ENCODE data around the gene RAC2.

Gene RAC2

DNA sequence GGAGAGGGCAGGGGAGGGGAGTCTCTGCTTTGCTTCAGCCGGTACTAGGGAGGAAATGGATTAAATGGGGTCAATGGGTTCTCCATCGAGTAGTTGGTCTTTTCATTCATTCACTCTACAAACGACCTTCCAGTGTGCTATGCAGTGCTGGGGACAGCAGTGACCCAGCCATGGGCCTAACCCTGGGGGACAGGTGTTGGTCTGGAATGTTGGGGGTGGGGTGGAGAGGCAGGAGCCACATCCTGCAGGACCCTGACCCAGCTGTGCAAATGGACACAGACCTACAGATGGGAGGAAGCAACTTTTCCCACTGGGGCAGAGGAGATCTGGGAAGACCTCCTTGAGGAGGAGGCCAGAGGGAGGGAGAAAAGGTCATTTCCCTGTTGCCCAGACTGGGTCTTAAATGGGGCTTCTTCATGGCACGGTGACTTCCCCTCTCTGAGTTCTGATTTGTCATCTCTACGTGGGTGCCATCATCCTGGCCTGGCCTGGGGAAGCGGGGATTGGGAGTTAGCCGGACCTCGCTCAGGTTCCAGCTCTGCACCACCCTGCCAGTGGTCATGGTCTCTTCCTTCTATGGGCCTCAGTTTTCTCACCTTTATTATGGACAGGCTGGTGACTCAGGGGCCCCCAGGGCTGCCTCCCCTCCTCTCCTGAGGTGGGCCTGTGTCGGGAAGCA, 40.2 kb upstream of the RAC2 start:
- DNase-seq: no peak
- no peaks in the 10 kb centered on the region for H3K36me3 ChIP-seq
- intact Hi-C loops (cut with DNase I; ENCODE audit: low total_unique reads): no loop called here
- TF ChIP-seq, protein P1, sequence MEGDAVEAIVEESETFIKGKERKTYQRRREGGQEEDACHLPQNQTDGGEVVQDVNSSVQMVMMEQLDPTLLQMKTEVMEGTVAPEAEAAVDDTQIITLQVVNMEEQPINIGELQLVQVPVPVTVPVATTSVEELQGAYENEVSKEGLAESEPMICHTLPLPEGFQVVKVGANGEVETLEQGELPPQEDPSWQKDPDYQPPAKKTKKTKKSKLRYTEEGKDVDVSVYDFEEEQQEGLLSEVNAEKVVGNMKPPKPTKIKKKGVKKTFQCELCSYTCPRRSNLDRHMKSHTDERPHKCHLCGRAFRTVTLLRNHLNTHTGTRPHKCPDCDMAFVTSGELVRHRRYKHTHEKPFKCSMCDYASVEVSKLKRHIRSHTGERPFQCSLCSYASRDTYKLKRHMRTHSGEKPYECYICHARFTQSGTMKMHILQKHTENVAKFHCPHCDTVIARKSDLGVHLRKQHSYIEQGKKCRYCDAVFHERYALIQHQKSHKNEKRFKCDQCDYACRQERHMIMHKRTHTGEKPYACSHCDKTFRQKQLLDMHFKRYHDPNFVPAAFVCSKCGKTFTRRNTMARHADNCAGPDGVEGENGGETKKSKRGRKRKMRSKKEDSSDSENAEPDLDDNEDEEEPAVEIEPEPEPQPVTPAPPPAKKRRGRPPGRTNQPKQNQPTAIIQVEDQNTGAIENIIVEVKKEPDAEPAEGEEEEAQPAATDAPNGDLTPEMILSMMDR (IDR thresholded peaks at IDR 0.05): no peak
- no peaks in the 10 kb centered on the region for H3K9me3 ChIP-seq
- no peak overlapping the region for H3K27ac ChIP-seq
- H3K4me3 ChIP-seq: peak overlapping the region; percentile 29 to 35
- no peaks in the 10 kb centered on the region for H3K4me1 ChIP-seq
- H3K27me3 ChIP-seq: peaks cover 0 to 74% of the 10 kb centered on the region in 2 donors

DNA sequence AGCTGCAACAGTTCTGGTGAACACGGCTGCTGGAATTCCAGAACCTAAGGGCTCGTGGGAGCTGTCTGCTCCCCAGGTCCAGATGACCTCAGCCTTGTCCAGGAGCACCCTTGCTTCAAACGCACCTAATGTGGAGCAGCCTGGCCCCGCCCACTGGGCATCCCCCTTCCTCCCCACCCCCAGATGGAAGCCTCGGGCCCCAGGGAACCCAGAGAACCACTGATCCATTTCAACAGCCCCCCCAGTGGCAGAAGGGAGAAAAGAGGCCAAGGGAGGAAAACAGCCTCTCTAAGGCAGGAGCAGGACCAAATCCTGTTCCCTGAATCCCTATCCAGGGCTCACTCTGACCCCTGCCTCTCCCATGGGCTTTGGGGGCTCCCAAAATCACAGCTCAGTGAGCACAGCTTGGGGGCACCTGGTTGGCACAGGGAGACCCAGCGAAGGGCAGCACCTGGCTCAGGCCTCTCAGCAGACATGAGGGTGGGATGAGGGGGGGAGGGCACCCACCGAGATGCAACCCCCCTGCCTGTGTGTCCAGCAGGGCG, 39.4 kb upstream of the RAC2 start:
- Histone ChIP-seq H3K4me1 (no peaks in the 10 kb centered on the region), H3K27ac (no peak overlapping the region), H3K4me3 (peak overlapping the region; percentile 29 to 35), H3K27me3 (peaks cover 0 to 78% of the 10 kb centered on the region in 2 donors), H3K9me3 (no peaks in the 10 kb centered on the region), H3K36me3 (no peaks in the 10 kb centered on the region)
- intact Hi-C loops (cut with DNase I; ENCODE audit: low total_unique reads): no loop called here
- TF ChIP-seq, protein P1 (IDR thresholded peaks at IDR 0.05): no peak
- DNase-seq: no peak

DNA sequence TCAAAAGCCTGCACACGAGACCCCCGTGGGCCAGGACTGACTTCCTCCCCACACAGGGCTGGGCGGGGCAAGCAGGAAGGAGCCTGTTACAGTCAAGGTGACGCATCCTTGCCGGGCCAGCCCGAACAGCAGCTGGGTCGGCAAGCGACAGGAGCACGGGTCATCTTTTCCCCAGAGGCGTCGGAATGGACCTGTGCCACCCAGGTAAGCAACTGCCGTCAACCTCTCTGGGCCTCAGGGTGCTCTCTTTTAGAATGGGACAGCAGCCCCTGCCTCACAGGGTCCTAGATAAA, 38.3 kb upstream of the RAC2 start, which contains the start of gene CYTH4:
CYTH4 (plus strand) TSS at position 124 of the 293 bp plus-strand sequence; CDS start at position 186, 62 bp downstream.
- Histone ChIP-seq H3K4me1 (no peaks in the 10 kb centered on the region), H3K9me3 (no peaks in the 10 kb centered on the region), H3K36me3 (no peaks in the 10 kb centered on the region), H3K27me3 (peaks cover 0 to 82% of the 10 kb centered on the region in 2 donors), H3K27ac (no peak within 1 kb of the TSS), H3K4me3 (peak within 1 kb of the TSS; percentile 29 to 35)
- DNase-seq: peak; percentile 59 to 77
- TF ChIP-seq, protein P1 (IDR thresholded peaks at IDR 0.05): no peak
- intact Hi-C loops (cut with DNase I; ENCODE audit: low total_unique reads): no loop called here

DNA sequence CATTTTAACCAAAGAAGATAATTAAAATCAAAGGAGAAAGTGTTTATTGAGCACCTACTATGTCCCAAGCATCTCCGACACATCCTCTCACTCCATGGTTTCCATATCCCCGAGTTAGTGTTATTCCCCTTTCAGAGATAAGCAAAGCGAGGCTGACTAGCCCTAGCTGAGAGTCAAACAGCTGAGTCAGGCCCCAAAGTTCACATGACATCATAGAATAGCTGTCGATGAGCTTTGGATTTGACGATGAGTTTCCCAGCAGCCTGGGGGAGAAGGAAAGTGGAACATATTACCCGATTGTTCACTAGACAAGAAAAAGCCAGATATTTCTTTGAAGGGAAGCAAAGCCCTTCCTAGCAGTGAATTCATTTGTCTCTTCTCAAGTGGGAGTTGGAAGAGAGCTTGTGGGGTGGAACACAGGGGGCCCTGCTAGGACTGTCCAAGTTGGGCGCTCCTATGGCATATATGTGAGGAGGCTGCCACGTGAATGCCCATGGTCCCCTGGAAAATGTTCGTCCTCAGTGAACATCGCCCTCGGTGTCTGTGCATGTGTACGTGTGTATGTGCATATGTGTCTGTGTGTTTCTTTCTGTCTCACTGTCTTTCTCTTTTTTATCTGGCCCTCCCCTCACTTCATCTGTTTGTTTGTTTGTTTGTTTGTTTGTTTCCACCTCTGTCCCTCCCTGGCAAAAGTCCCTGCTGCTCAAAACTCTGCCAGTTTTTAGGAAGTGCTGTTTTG, 37.7 kb upstream of the RAC2 start:
- intact Hi-C loops (cut with DNase I; ENCODE audit: low total_unique reads): no loop called here
- Histone ChIP-seq H3K4me1 (no peaks in the 10 kb centered on the region), H3K9me3 (no peaks in the 10 kb centered on the region), H3K27me3 (peaks cover 0 to 77% of the 10 kb centered on the region in 2 donors), H3K27ac (no peak overlapping the region), H3K4me3 (peak overlapping the region; percentile 29 to 35), H3K36me3 (no peaks in the 10 kb centered on the region)
- TF ChIP-seq, protein P1 (IDR thresholded peaks at IDR 0.05): no peak
- no peak for DNase-seq

DNA sequence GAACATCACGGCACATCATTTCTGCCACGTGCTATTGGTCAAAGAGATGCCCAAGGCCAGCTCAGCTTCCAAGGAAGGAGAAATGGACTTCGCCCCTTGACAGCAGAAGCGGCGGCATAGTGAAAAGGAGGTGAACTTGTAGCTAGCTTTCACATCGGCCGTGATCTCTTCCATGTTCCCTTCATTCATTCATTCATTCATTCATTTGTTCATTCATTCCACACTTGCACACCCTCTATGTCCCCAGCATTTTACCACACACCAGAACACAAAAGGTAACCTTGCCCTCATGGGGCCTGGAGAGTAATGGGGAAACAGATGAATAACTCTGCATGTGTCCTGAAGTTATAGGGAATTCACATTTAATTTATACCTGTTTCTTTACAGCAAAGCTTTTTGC, 37.1 kb upstream of the RAC2 start:
- peaks cover 0 to 77% of the 10 kb centered on the region in 2 donors for H3K27me3 ChIP-seq
- intact Hi-C loops (cut with DNase I; ENCODE audit: low total_unique reads): no loop called here
- TF ChIP-seq, protein P1 (IDR thresholded peaks at IDR 0.05): no peak
- no peaks in the 10 kb centered on the region for H3K9me3 ChIP-seq
- H3K4me3 ChIP-seq: no peak overlapping the region
- DNase-seq: no peak
- H3K4me1 ChIP-seq: no peaks in the 10 kb centered on the region
- H3K27ac ChIP-seq: no peak overlapping the region
- no peaks in the 10 kb centered on the region for H3K36me3 ChIP-seq

Measured in tibial artery (tissue), 4 donors.